ENCODE results near the gene NCOA6.

Gene NCOA6

GRCh38 chr20:34755367-34755766 is 70.1 kb downstream of the NCOA6 start:
- no peak overlapping the region for H3K4me3 ChIP-seq (ENCODE audit: low read depth, low read length)
- no peak for TF ChIP-seq CTCF (IDR thresholded peaks at IDR 0.05; ENCODE audit: borderline replicate concordance, insufficient read depth, low read depth, low read length)

- H3K4me3 ChIP-seq (ENCODE audit: low read depth, low read length), result no peak overlapping the region
- no peak for TF ChIP-seq CTCF (IDR thresholded peaks at IDR 0.05; ENCODE audit: borderline replicate concordance, insufficient read depth, low read depth, low read length)
These were observed 70.8 kb downstream of the NCOA6 start for GRCh38 chr20:34754611-34755010.

GRCh38 chr20:34753706-34754461 is 71.6 kb downstream of the NCOA6 start:
- H3K4me3 ChIP-seq (ENCODE audit: low read depth, low read length), result no peak overlapping the region
- TF ChIP-seq CTCF (IDR thresholded peaks at IDR 0.05; ENCODE audit: borderline replicate concordance, insufficient read depth, low read depth, low read length), result no peak

- H3K4me3 ChIP-seq (ENCODE audit: low read depth, low read length), result no peak overlapping the region
- no peak for TF ChIP-seq CTCF (IDR thresholded peaks at IDR 0.05; ENCODE audit: borderline replicate concordance, insufficient read depth, low read depth, low read length)
These were observed 74.0 kb downstream of the NCOA6 start for GRCh38 chr20:34751453-34751852.

- no peak overlapping the region for H3K4me3 ChIP-seq (ENCODE audit: low read depth, low read length)
- TF ChIP-seq CTCF (IDR thresholded peaks at IDR 0.05; ENCODE audit: borderline replicate concordance, insufficient read depth, low read depth, low read length), result no peak
These were observed 75.0 kb downstream of the NCOA6 start for GRCh38 chr20:34750484-34750883.

GRCh38 chr20:34748709-34749108 is 76.7 kb downstream of the NCOA6 start:
- TF ChIP-seq CTCF (IDR thresholded peaks at IDR 0.05; ENCODE audit: borderline replicate concordance, insufficient read depth, low read depth, low read length), result no peak
- no peak overlapping the region for H3K4me3 ChIP-seq (ENCODE audit: low read depth, low read length)

- no peak for TF ChIP-seq CTCF (IDR thresholded peaks at IDR 0.05; ENCODE audit: borderline replicate concordance, insufficient read depth, low read depth, low read length)
- no peak overlapping the region for H3K4me3 ChIP-seq (ENCODE audit: low read depth, low read length)
These were observed 78.0 kb downstream of the NCOA6 start for GRCh38 chr20:34747479-34747878.

Measured in GM12875 (cell line).